Fibroblast of villous mesenchyme (primary cell): ENCODE data around the gene TGM1. TPM values are rescaled to one million over a fixed set of nuclear protein-coding genes. Genes with fewer than 3 reads are reported as not detected.
"Not testable (repeated sequence)": the region's sequence is repeated elsewhere in the genome, so short reads cannot be mapped to it uniquely, and the experiment has no call there.

ENCODE experiments used
- DNase-seq: peaks from one replicate; pipeline ENCODE4 v3.0.0-alpha.2; 2010; ENCODE audit warnings: low read depth
- H3K4me3 ChIP-seq: 2 replicates; pipeline ENCODE4 v1.5.1; 2011; ENCODE audit warnings: low read depth, mild to moderate bottlenecking, low read length
- CTCF ChIP-seq: IDR thresholded peaks from 2 replicates; pipeline ENCODE4 v1.5.1; 2012; ENCODE audit warnings: low read depth, mild to moderate bottlenecking, low read length; ENCODE audit not compliant: insufficient read depth
- total RNA-seq: library from RNA; depleted of rRNA; stranded (reverse); fragments of >200 nt; gene quantifications from 2 replicates; pipeline ENCODE4 v1.2.3, GENCODE V29; 2012

TGM1 gene
- total RNA-seq, 1 donor: 2.2 TPM

- peak within 1 kb of the TSS; percentile 93 for H3K4me3 ChIP-seq
- no peak for TF ChIP-seq CTCF
- no peak for DNase-seq
These were observed 30.1 kb downstream of the TGM1 start, which contains the start of gene GMPR2 for GRCh38 chr14:24232645-24233537. Gene GMPR2 (plus strand): TSS chr14:24232929. CDS start chr14:24233254, 325 bp downstream.

GRCh38 chr14:24232121-24232644 lies 30.8 kb downstream of the TGM1 start, which contains the start of gene NEDD8:
Gene NEDD8 (minus strand): TSS chr14:24232367. CDS start chr14:24232267, 100 bp downstream.
- peak; percentile 95 for DNase-seq
- peak within 1 kb of the TSS; percentile 93 for H3K4me3 ChIP-seq
- no peak for TF ChIP-seq CTCF

GRCh38 chr14:24231263-24232120 lies 31.5 kb downstream of the TGM1 start:
- no peak for DNase-seq
- peak overlapping the region; percentile 93 for H3K4me3 ChIP-seq
- no peak for TF ChIP-seq CTCF

GRCh38 chr14:24228902-24229301 lies 34.1 kb downstream of the TGM1 start:
- no peak overlapping the region for H3K4me3 ChIP-seq
- DNase-seq: no peak
- no peak for TF ChIP-seq CTCF

GRCh38 chr14:24226473-24226872 lies 36.5 kb downstream of the TGM1 start:
- DNase-seq: no peak
- TF ChIP-seq CTCF: no peak
- no peak overlapping the region for H3K4me3 ChIP-seq

- no peak overlapping the region for H3K4me3 ChIP-seq
- TF ChIP-seq CTCF: no peak
- peak; percentile 70 for DNase-seq
These were observed 38.3 kb downstream of the TGM1 start for GRCh38 chr14:24224618-24225071.

- not testable (repeated sequence) for DNase-seq, H3K4me3 ChIP-seq
These were observed 40.0 kb downstream of the TGM1 start for GRCh38 chr14:24222987-24223386.
